ENCODE data around the gene SLC25A41. TPM values are rescaled to one million over a fixed set of nuclear protein-coding genes. Genes with fewer than 3 reads are reported as not detected.

Gene SLC25A41
- 0.32 and 0.44 TPM in 2 replicates for total RNA-seq

GRCh38 chr19:6433663-6434062 lies at the start of gene SLC25A41:
SLC25A41 (minus strand) TSS chr19:6433763; CDS start chr19:6433693, 70 bp downstream.
- intact Hi-C loops (cut with micrococcal nuclease), result no loop called here

GRCh38 chr19:6483235-6483634 lies 49.7 kb upstream of the SLC25A41 start:
- intact Hi-C loops (cut with micrococcal nuclease), result no loop called here

DNA sequence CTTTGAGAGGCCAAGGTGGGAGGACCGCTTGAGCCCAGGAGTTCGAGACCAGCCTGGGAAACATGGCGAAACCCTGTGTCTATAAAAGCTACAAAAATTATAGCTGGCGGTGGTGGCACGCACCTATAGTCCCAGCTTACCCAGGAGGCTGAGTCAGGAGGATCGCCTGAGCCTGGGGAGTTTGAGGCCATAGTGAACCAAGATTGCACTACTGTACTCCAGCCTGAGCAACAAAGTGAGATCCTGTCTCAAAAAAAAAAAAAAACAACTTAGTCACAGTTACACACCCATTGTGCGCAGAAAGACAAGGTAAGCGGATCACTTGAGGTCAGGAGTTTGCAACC lies 48.8 kb upstream of the SLC25A41 start:
- intact Hi-C loops (cut with micrococcal nuclease), result loop anchor here (1.0 kb wide), 2 partner anchors 22 to 121 kb away; partner anchors contain the start of gene CLPP

DNA sequence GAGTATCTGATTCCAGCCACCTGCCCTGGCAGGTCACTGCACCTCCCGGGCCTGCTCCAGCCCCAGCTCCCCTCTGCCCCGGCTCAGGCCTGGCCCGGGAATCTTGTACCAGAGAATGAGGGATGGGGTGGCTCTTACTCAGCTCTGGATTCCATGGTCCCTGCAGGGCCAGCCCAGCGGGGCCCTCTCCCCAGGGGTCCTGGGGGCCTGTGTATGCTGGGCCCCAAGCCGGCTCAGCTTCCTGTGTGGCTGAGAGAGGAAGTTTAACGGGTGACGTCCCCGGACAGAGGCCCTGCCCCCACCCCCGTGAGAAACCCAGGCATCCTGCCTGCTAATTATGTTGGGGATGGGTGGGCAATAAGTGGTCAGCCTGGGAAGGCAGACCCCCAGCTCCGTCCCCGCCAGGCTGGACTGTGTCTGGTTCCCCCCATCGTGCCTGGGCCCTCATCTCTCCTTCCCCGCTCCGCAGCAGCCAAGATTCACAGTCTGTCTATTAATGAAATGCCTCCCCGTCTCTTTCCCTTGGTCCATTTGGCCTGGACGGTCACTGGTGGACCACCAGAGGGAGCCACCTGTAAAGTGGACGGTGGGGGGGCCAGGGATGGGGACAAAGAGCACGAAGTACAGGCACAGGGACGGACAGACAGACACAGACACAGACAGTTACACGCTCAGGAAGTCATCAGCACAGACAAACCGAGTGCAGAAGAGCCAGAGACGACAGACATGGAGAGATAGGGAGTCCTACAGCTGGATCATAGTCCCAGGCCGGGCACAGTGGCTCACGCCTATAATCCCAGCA lies 48.2 kb upstream of the SLC25A41 start, which contains the start of gene DENND1C:
TSS of gene DENND1C (minus strand) at position 247 of the 802 bp plus-strand sequence. CDS start at position 155, 92 bp downstream.
- intact Hi-C loops (cut with micrococcal nuclease), result loop anchor here (1.0 kb wide), 5 partner anchors 21 to 120 kb away; partner anchors contain the start of gene CLPP

GRCh38 chr19:6480848-6481415 lies 47.4 kb upstream of the SLC25A41 start:
- intact Hi-C loops (cut with micrococcal nuclease), result loop anchor here (1.0 kb wide), 3 partner anchors 21 to 56 kb away; no protein-coding TSS in a partner anchor

DNA sequence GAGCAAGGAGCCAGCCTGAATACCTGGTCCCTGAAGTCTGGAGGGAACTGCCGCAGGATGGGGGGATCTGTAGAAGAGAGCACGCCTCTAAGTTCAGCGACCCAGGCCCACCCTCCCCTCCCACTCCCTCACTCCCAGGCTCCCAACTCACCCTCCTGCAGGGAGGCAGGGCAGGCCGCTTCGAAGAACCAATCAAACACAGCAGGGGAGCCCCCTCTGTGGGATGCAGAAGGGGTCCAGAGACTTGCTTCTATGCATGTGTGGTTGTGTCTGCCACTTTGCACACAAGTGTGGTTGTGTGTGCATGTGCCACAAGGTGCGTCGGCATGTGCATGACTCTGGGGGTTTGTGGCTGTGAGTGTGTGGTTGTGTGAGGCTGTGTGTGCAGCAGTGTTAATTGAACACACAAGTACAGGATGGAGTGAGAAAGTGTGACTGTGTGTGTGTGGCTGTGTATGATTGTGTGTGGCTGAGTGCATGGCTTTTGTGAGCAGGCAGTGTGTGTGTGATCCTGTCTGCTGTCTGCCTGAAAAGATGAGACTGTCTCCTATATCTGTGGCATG lies 46.4 kb upstream of the SLC25A41 start:
- intact Hi-C loops (cut with micrococcal nuclease), result no loop called here

- intact Hi-C loops (cut with micrococcal nuclease), result no loop called here
Measured at GRCh38 chr19:6478815-6479214, 45.3 kb upstream of the SLC25A41 start.

DNA sequence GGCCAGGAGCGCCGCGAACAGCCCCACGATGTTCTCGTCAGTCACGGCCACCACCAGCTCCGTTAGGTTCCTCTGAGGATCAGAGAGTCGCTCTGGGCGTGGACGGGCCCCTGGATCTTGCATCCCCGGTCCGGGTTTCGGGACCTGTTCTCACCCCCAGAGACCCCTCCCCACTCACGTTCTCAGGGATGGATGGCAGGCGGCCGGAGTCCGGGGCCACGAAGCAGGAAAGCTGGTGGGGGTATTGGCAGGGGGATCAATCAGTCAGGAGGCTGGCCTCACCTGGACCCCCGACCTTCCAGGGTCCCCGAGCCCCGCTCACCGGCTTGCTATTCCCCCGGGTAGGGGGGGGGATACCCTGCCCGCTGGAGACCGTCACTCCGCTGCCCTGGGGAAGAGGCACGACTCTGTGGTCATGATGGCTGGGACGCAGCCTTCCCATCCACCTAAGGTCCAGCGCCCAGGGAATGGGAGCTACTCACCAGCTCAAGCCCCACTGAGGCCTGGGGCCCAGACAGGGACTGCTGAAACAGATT lies 43.4 kb upstream of the SLC25A41 start:
- intact Hi-C loops (cut with micrococcal nuclease), result loop anchor here (1.0 kb wide), 2 partner anchors 17 to 39 kb away; no protein-coding TSS in a partner anchor

- intact Hi-C loops (cut with micrococcal nuclease), result loop anchor here (1.0 kb wide), 2 partner anchors 16 to 40 kb away; no protein-coding TSS in a partner anchor
Measured at GRCh38 chr19:6476155-6476895, 42.8 kb upstream of the SLC25A41 start.

- intact Hi-C loops (cut with micrococcal nuclease), result loop anchor here (1.0 kb wide), 2 partner anchors 15 to 41 kb away; no protein-coding TSS in a partner anchor
Measured at GRCh38 chr19:6475321-6476108, 42.0 kb upstream of the SLC25A41 start.

- intact Hi-C loops (cut with micrococcal nuclease), result no loop called here
Measured at GRCh38 chr19:6473647-6474046, 40.1 kb upstream of the SLC25A41 start.

DNA sequence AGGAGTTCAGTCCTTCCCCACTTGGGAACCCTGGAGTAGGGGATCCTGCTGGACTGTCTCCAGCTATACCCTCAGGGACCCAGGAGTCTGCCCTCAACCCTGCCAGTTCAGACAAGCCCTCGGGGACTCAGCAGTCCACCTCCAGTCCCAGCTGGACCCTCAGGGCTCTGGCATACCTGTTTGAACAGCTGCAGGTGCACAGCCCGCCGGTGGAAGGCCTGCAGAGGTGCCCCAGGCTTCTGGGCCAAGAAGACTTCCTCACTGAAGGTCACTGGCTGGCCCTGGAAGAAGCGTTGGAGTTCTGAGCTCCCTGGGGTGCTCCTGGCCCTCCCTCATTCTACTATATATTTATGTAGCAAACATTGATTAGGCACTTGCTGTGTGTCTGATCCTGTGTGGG lies 39.1 kb upstream of the SLC25A41 start:
- intact Hi-C loops (cut with micrococcal nuclease), result no loop called here

GRCh38 chr19:6471076-6471475 lies 37.5 kb upstream of the SLC25A41 start:
- intact Hi-C loops (cut with micrococcal nuclease), result no loop called here

DNA sequence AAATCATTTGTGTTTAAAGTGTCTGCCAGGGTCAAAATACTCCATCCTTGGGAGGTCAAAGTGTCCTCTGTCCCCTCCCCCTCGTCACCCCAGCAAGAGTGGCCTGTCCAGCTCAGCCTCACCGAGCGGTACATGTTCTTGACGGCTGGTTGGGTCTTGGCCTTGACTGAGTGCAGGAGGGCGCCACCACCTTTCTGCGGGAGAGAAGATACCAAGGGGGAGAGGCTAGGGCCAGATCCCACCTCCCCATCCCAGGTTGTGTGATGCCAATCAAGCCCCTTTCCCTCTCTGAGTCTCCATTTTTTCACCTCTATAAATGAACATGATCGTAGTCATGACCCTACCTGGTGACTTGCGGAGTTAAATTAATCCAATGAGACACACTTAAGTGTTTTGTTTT lies 36.6 kb upstream of the SLC25A41 start:
- intact Hi-C loops (cut with micrococcal nuclease), result no loop called here

GRCh38 chr19:6467384-6467783 lies 33.8 kb upstream of the SLC25A41 start:
- intact Hi-C loops (cut with micrococcal nuclease), result no loop called here

DNA sequence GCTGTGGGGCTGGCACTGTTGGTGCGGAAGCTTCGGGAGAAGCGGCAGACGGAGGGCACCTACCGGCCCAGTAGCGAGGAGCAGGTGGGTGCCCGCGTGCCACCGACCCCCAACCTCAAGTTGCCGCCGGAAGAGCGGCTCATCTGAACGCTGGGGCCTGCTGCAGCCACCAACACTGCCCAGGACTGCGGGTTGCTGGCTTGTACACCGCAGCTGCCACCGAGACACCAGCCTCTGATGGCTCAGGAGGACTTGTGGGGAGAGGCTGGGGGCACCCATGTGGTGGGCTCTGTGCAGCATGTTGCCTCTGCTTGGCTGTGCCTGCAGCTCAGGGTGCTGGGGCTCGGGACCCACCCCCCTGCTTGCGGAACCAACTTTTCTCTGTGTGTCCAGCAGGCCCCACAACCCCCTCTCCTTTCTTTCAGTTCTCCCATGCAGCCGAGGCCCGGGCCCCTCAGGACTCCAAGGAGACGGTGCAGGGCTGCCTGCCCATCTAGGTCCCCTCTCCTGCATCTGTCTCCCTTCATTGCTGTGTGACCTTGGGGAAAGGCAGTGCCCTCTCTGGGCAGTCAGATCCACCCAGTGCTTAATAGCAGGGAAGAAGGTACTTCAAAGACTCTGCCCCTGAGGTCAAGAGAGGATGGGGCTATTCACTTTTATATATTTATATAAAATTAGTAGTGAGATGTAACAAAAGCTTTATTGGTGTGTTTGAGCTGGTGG lies 33.1 kb upstream of the SLC25A41 start:
- intact Hi-C loops (cut with micrococcal nuclease), result no loop called here

DNA sequence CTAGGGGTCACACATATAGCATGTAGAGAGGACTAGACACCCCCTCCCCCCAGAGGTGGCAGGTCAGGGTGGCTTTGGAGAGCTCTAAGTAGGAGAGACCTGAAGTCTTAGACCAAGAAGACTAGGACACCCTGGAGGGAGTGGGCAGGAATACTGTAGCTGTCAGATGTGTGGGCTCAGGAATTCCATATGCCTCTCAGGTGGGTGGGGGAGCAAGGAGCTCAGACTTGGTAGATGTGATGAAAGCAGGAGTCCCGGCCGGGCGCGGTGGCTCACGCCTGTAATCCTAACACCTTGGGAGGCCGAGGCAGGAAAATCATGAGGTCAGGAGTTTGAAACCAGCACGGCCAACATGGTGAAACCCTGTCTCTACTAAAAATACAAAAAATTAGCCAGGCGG lies 32.1 kb upstream of the SLC25A41 start:
- intact Hi-C loops (cut with micrococcal nuclease), result no loop called here

DNA sequence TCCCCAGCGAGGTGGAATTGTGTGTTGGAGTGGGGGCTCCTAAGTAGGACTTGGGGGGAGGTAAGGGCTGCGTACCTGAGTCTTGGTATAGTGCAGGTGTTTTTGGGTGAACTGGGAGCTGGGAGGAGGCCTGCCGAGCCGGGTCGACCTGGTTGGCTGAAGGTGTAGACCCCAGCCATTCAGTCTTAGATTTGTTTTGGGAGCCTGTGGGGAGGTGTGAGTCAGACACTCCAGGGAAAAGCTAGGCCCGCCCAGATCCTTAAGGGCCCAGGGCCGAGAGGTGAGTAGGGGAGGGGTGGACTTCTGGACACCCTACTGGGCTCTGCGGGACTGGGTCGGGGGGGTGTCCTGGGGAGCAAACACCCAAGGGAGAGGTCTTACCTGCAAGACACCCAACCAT lies 31.4 kb upstream of the SLC25A41 start:
- intact Hi-C loops (cut with micrococcal nuclease), result no loop called here

GRCh38 chr19:6464070-6464873 lies 30.7 kb upstream of the SLC25A41 start, which contains the start of gene CRB3:
CRB3 (plus strand) TSS chr19:6464271; CDS start chr19:6464702, 431 bp downstream.
- intact Hi-C loops (cut with micrococcal nuclease), result no loop called here
